Measurements from ENCODE around the gene CEP112. TPM values are rescaled to one million over a fixed set of nuclear protein-coding genes. Genes with fewer than 3 reads are reported as not detected.

CEP112 gene
- total and polyA plus RNA-seq, 2 experiments from 2014 or later: 4.0 to 4.3 TPM

GRCh38 chr17:66221343-66221742 lies 29.4 kb upstream of the CEP112 start:
- Mint-ChIP-seq H3K9me3 (no peaks in the 10 kb centered on the region), H3K4me1 (no peaks in the 10 kb centered on the region), H3K4me3 (no peak overlapping the region), H3K27ac (no peak overlapping the region), H3K36me3 (ENCODE audit: low read depth) (no peaks in the 10 kb centered on the region), H3K27me3 (ENCODE audit: insufficient read depth, low read depth, poor library complexity) (no peaks in the 10 kb centered on the region)
- H3K4me3 ChIP-seq: no peak overlapping the region
- DNase-seq (ENCODE audit: low spot score): no peak
- no peaks in the 10 kb centered on the region for H4K20me1 ChIP-seq (replicated peaks; ENCODE audit: insufficient read depth)
- H3K36me3 ChIP-seq (ENCODE audit: insufficient read depth): no peaks in the 10 kb centered on the region
- no peak for ATAC-seq
- H3K4me2 ChIP-seq: no peak overlapping the region
- H2AFZ ChIP-seq: no peak overlapping the region
- no peaks in the 10 kb centered on the region for H3F3A ChIP-seq (replicated peaks; ENCODE audit: low read depth)
- H3K27ac ChIP-seq (ENCODE audit: low read depth): no peak overlapping the region
- 0 out of 2 replicates have a peak, but pooled peaks cover 4% of the 10 kb centered on the region for H3K9me2 ChIP-seq (ENCODE audit: insufficient read depth)
- TF ChIP-seq JUNB (IDR thresholded peaks at IDR 0.05; ENCODE audit: unreplicated experiment) (no peak), CTCF (conservative IDR thresholded peaks at IDR 0.05; ENCODE audit: low read depth in 2 of 2) (no peak), CREB1 (CRISPR knock-in tag; IDR thresholded peaks at IDR 0.05; ENCODE audit: low read depth) (no peak), POLR2AphosphoS5 (IDR thresholded peaks at IDR 0.05; ENCODE audit: low read depth) (no peak)
- H3K4me1 ChIP-seq (ENCODE audit: insufficient read depth): no peaks in the 10 kb centered on the region
- no peaks in the 10 kb centered on the region for H3K79me2 ChIP-seq (replicated peaks; ENCODE audit: insufficient read depth)
- H3K27me3 ChIP-seq (ENCODE audit: insufficient read depth): no peaks in the 10 kb centered on the region

GRCh38 chr17:66220079-66220835 lies 28.3 kb upstream of the CEP112 start:
- H3K27me3 Mint-ChIP-seq (ENCODE audit: insufficient read depth, low read depth, poor library complexity): no peaks in the 10 kb centered on the region
- H3K9me3 Mint-ChIP-seq: no peaks in the 10 kb centered on the region
- Histone ChIP-seq H3K36me3 (ENCODE audit: insufficient read depth) (no peaks in the 10 kb centered on the region), H3K27me3 (ENCODE audit: insufficient read depth) (no peaks in the 10 kb centered on the region), H3F3A (replicated peaks; ENCODE audit: low read depth) (no peaks in the 10 kb centered on the region), H3K4me1 (ENCODE audit: insufficient read depth) (no peaks in the 10 kb centered on the region), H4K20me1 (replicated peaks; ENCODE audit: insufficient read depth) (no peaks in the 10 kb centered on the region), H3K4me3 (no peak overlapping the region), H3K9me2 (ENCODE audit: insufficient read depth) (0 out of 2 replicates have a peak, but pooled peaks cover 4% of the 10 kb centered on the region), H3K27ac (ENCODE audit: low read depth) (no peak overlapping the region), H3K4me2 (no peak overlapping the region), H2AFZ (no peak overlapping the region), H3K79me2 (replicated peaks; ENCODE audit: insufficient read depth) (no peaks in the 10 kb centered on the region)
- ATAC-seq: no peak
- H3K4me3 Mint-ChIP-seq: no peak overlapping the region
- TF ChIP-seq CREB1 (CRISPR knock-in tag; IDR thresholded peaks at IDR 0.05; ENCODE audit: low read depth): no peak
- TF ChIP-seq ZNF114 (CRISPR knock-in tag; IDR thresholded peaks at IDR 0.05): no peak
- no peak for TF ChIP-seq NANOG (IDR thresholded peaks at IDR 0.05; ENCODE audit: borderline replicate concordance)
- TF ChIP-seq EZH2phosphoT487 (IDR thresholded peaks at IDR 0.05; ENCODE audit: unreplicated experiment): no peak
- no peak for TF ChIP-seq JUNB (IDR thresholded peaks at IDR 0.05; ENCODE audit: unreplicated experiment)
- no peak for TF ChIP-seq POLR2AphosphoS5 (IDR thresholded peaks at IDR 0.05; ENCODE audit: low read depth)
- no peak for TF ChIP-seq EZH2 (IDR thresholded peaks at IDR 0.05; ENCODE audit: low read depth, unreplicated experiment)
- H3K27ac Mint-ChIP-seq: no peak overlapping the region
- no peaks in the 10 kb centered on the region for H3K4me1 Mint-ChIP-seq
- no peak for DNase-seq (ENCODE audit: low spot score)
- no peaks in the 10 kb centered on the region for H3K36me3 Mint-ChIP-seq (ENCODE audit: low read depth)

DNA sequence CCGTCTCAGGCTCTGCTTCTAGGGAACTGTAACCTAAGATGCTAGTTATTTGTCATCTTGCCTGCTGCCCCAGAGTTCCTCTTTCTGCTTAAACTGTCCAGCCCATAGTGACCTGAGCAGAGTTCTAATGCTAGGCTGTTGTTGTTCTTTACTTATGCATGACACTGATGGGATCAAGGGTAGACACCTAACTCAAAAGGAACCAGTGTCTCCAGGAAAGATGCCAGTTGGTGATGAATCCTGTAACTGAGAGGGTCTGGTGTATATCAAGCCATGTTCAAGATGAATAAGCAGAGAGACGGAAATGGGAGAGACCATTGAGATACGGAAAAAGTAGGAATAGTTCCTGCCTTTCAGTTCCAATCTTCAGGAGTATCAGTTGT lies 23.6 kb upstream of the CEP112 start:
- Histone ChIP-seq H3K4me3 (no peak overlapping the region), H3K4me2 (no peak overlapping the region), H3K79me2 (replicated peaks; ENCODE audit: insufficient read depth) (no peaks in the 10 kb centered on the region), H3K9me2 (ENCODE audit: insufficient read depth) (peaks cover 12% of the 10 kb centered on the region), H4K20me1 (replicated peaks; ENCODE audit: insufficient read depth) (no peaks in the 10 kb centered on the region), H3K4me1 (ENCODE audit: insufficient read depth) (no peaks in the 10 kb centered on the region), H3K27me3 (ENCODE audit: insufficient read depth) (no peaks in the 10 kb centered on the region), H3K36me3 (ENCODE audit: insufficient read depth) (no peaks in the 10 kb centered on the region), H2AFZ (no peak overlapping the region; the same call in 1 of the 2 replicates), H3F3A (replicated peaks; ENCODE audit: low read depth) (no peaks in the 10 kb centered on the region), H3K27ac (ENCODE audit: low read depth) (no peak overlapping the region)
- DNase-seq (ENCODE audit: low spot score): no peak
- H3K4me1 Mint-ChIP-seq: no peaks in the 10 kb centered on the region
- H3K27me3 Mint-ChIP-seq (ENCODE audit: insufficient read depth, low read depth, poor library complexity): no peaks in the 10 kb centered on the region
- no peaks in the 10 kb centered on the region for H3K9me3 Mint-ChIP-seq
- ATAC-seq: no peak
- no peak overlapping the region for H3K4me3 Mint-ChIP-seq
- TF ChIP-seq EZH2 (IDR thresholded peaks at IDR 0.05; ENCODE audit: low read depth, unreplicated experiment) (no peak), CREB1 (CRISPR knock-in tag; IDR thresholded peaks at IDR 0.05; ENCODE audit: low read depth) (no peak), POLR2AphosphoS5 (IDR thresholded peaks at IDR 0.05; ENCODE audit: low read depth) (no peak), NANOG (IDR thresholded peaks at IDR 0.05; ENCODE audit: borderline replicate concordance) (no peak), STAT1 (IDR thresholded peaks at IDR 0.05; ENCODE audit: unreplicated experiment) (no peak), ETS1 (IDR thresholded peaks at IDR 0.05) (no peak), ZNF114 (CRISPR knock-in tag; IDR thresholded peaks at IDR 0.05) (no peak)
- H3K36me3 Mint-ChIP-seq (ENCODE audit: low read depth): no peaks in the 10 kb centered on the region
- no peak overlapping the region for H3K27ac Mint-ChIP-seq
